Breast epithelium (tissue), 4 donors: ENCODE data around the gene VSIG2. TPM values are rescaled to one million over a fixed set of nuclear protein-coding genes. Genes with fewer than 3 reads are reported as not detected.

Experiments
- DNase-seq, 2 donors: peaks; one replicate each; pipeline ENCODE4 v3.0.0-alpha.2; 2019; ENCODE audit warnings: low spot score in 2 of 2
- H3K27ac ChIP-seq, 2 donors: fragments of 200-600 bp; sonication (generic) in 1 of 2; one replicate each; pipeline ENCODE4 v1.5.1; 2016 to 2019; ENCODE audit warnings: mild to moderate bottlenecking in 1 of 2
- H3K27me3 ChIP-seq, 2 donors: fragments of 200-600 bp; sonication (generic) in 1 of 2; one replicate each; pipeline versions ENCODE4 v1.5.1 to v1.6.0; 2017 to 2019; ENCODE audit warnings: control low read depth in 1 of 2, mild to moderate bottlenecking in 1 of 2
- H3K36me3 ChIP-seq: fragments of 200-600 bp; one replicate; pipeline ENCODE4 v1.5.1; 2019
- H3K4me1 ChIP-seq, 2 donors: fragments of 200-600 bp; sonication (generic); one replicate each; pipeline ENCODE4 v1.5.1; 2016 to 2019; ENCODE audit warnings: control low read depth in 1 of 2
- H3K4me3 ChIP-seq, 3 donors: fragments of 200-600 bp; sonication (generic); 1 replicate in 2 of 3; 2 replicates in 1 of 3; pipeline ENCODE4 v1.5.1; 2016 to 2019; ENCODE audit warnings: mild to moderate bottlenecking in 3 of 3, moderate library complexity in 2 of 3
- H3K9me3 ChIP-seq, 2 donors: fragments of 200-600 bp; sonication (generic) in 1 of 2; one replicate each; pipeline ENCODE4 v1.5.1; 2016 to 2019; ENCODE audit warnings: control low read depth in 1 of 2
- POLR2A ChIP-seq: fragments of 450-650 bp; IDR thresholded peaks from one replicate; pipeline ENCODE4 v1.6.1; 2016; ENCODE audit warnings: antibody characterized with exemption, mild to moderate bottlenecking, moderate library complexity
- POLR2AphosphoS5 ChIP-seq, 3 donors: sonication (generic); formaldehyde crosslinking; IDR thresholded peaks; one replicate each; pipeline ENCODE4 v1.6.1; 2017; ENCODE audit warnings: antibody characterized with exemption in 3 of 3
- intact Hi-C: fragments of 100-400 bp; cut with DNase I; formaldehyde crosslinking; loops from one replicate; pipeline ENCODE4 v1.15.1; 2023; ENCODE audit warnings: low total_unique reads
- total RNA-seq, 3 donors: library from RNA; depleted of rRNA; stranded (reverse); fragments of >200 nt; gene quantifications; one replicate each; pipeline ENCODE4 v1.1.0, GENCODE V29; 2016
- TF ChIP-seq, protein P1 (sequence below), 3 donors: fragments of 450-650 bp; IDR thresholded peaks; one replicate each; pipeline ENCODE4 v1.5.1; 2016 to 2017; ENCODE audit warnings: antibody characterized with exemption in 3 of 3, mild to moderate bottlenecking in 3 of 3, moderate library complexity in 3 of 3

VSIG2 gene
- total RNA-seq, 3 donors from 2014 or later = 8.8 to 20.5 TPM; not detected in 1

DNA sequence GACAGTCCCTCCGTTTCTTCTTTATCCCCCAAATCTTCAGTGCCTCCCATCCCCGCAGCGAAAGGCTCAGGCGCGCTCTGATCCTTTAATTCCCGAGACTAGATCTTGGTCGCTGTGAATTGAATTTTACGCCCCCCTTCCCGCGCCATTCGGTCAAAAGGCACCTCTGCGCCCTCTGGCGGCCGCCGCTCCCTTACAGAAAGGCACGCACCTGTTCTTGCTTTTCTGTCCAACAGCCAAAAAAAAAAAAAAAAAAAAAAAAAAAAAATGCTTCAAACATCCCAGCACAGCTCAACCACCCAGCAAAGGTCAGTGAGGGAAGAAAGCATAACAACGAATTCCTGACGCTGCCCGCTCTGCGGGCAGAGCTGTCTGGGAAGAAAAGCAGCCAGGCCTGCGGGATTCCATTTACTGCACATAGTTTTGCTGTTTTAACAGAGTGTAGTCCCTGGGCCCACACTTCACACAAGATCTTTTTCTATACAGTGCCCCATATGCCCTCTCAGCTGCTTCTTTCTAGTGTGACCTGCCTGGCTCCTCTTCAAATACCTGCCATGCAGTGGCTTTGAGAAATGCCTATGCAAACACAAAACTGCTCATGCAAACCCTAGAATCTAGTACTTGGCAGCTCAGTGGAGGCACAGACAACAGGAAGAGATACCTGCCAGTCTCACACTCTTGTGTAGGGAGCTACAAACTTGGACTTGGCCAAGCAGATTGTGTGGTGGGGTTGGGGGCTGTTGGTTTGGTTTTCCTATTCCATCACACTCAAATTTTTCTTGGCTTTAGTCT is 11.3 kb upstream of the VSIG2 start:
- Histone ChIP-seq H3K4me1 (peaks cover 0 to 8% of the 10 kb centered on the region in 2 donors), H3K9me3 (no peaks in the 10 kb centered on the region), H3K27me3 (peaks cover 0 to 44% of the 10 kb centered on the region in 2 donors), H3K4me3 (peak overlapping the region; percentile 52 to 66 (median 53)), H3K36me3 (no peaks in the 10 kb centered on the region), H3K27ac (peak overlapping the region in 1 of 2 donors; percentile 85)
- peak; percentile 70 to 86 for DNase-seq
- intact Hi-C loops = loop anchor here (10.0 kb wide), 1 partner anchor 89 kb away; the partner anchor contains the start of genes SIAE and SPA17
- TF ChIP-seq, protein P1, sequence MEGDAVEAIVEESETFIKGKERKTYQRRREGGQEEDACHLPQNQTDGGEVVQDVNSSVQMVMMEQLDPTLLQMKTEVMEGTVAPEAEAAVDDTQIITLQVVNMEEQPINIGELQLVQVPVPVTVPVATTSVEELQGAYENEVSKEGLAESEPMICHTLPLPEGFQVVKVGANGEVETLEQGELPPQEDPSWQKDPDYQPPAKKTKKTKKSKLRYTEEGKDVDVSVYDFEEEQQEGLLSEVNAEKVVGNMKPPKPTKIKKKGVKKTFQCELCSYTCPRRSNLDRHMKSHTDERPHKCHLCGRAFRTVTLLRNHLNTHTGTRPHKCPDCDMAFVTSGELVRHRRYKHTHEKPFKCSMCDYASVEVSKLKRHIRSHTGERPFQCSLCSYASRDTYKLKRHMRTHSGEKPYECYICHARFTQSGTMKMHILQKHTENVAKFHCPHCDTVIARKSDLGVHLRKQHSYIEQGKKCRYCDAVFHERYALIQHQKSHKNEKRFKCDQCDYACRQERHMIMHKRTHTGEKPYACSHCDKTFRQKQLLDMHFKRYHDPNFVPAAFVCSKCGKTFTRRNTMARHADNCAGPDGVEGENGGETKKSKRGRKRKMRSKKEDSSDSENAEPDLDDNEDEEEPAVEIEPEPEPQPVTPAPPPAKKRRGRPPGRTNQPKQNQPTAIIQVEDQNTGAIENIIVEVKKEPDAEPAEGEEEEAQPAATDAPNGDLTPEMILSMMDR (IDR thresholded peaks at IDR 0.05) = peak; percentile 60 to 67 (median 65)
- TF ChIP-seq POLR2A (no peak), POLR2AphosphoS5 (IDR thresholded peaks at IDR 0.05) (no peak)

DNA sequence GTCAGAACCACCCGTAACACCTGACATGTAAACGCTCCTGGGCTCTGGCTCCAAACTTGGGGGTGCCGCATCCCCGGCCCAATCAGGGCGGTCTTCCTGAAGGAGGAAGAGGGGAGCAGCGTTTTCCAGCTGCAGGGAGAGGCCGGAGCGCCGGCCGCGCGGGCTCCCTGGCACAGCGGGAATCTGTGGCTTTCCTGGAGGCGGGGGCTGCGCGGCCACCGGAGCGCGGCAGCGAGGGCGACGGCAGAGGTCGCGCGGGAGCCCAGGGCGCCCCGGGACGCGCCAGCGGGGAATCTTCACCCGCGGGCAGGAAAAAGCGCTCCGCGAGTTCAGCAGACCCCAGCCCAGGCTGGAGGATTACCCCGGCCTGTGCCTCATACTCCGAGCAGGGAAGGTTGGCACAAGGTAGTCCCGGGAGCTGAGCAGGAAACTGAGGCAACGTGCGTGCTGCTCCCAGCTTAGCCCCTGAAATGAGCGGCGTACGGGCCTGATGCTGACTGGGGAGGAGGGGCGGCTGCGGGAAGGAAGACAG is 10.6 kb upstream of the VSIG2 start:
- Histone ChIP-seq H3K4me1 (peaks cover 0 to 8% of the 10 kb centered on the region in 2 donors), H3K27ac (peak overlapping the region in 1 of 2 donors; percentile 85)
- intact Hi-C loops = loop anchor here (10.0 kb wide), 1 partner anchor 88 kb away; the partner anchor contains the start of genes SIAE and SPA17

DNA sequence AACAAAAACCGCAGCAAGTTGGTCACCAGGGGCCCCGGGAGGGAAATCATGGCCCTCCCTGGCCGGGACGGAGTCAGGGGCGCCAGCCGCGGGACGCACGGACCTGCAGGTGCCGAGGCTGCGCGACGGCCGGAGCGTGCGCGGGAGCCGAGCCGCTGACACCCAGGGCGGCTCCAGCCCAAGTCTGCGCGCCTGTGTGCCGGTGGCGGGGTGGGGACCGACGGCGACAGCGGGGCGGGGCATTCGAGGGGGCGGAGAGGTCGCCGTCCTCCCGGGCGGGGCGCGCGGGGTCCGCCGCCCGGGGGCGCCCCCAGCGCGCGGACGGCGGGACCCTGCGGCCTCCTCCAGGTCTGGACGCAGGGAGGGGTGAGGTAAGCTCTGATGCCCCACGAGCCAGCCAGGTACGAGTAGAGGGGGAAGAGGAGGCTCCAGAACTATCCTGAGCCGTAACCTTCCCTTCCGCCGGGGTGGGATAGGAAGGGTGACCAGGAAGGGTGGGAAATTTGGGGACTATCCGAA is 10.1 kb upstream of the VSIG2 start, which contains the start of gene ESAM:
TSS of gene ESAM (minus strand) at position 186 of the 519 bp plus-strand sequence. CDS start at position 50, 136 bp downstream.
- no peak for TF ChIP-seq POLR2AphosphoS5 (IDR thresholded peaks at IDR 0.05)
- TF ChIP-seq, protein P1 (IDR thresholded peaks at IDR 0.05) = no peak
- no peak for TF ChIP-seq POLR2A
- Histone ChIP-seq H3K27me3 (peaks cover 0 to 55% of the 10 kb centered on the region in 2 donors), H3K36me3 (no peaks in the 10 kb centered on the region), H3K9me3 (no peaks in the 10 kb centered on the region), H3K27ac (peak within 1 kb of the TSS; percentile 60 to 85), H3K4me1 (peaks cover 0 to 8% of the 10 kb centered on the region in 2 donors), H3K4me3 (peak within 1 kb of the TSS; percentile 52 to 66 (median 53))
- DNase-seq = no peak
- intact Hi-C loops = loop anchor here (10.0 kb wide), 1 partner anchor 87 kb away; the partner anchor contains the start of genes SIAE and SPA17

More for the DNA sequence above, 10.6 kb upstream of the VSIG2 start:
- Histone ChIP-seq H3K27me3 (peaks cover 0 to 51% of the 10 kb centered on the region in 2 donors), H3K4me3 (peak overlapping the region; percentile 52 to 66 (median 53)), H3K9me3 (no peaks in the 10 kb centered on the region), H3K36me3 (no peaks in the 10 kb centered on the region)
- TF ChIP-seq, protein P1 (IDR thresholded peaks at IDR 0.05) = no peak
- TF ChIP-seq POLR2A (no peak), POLR2AphosphoS5 (IDR thresholded peaks at IDR 0.05) (no peak)
- DNase-seq = no peak

DNA sequence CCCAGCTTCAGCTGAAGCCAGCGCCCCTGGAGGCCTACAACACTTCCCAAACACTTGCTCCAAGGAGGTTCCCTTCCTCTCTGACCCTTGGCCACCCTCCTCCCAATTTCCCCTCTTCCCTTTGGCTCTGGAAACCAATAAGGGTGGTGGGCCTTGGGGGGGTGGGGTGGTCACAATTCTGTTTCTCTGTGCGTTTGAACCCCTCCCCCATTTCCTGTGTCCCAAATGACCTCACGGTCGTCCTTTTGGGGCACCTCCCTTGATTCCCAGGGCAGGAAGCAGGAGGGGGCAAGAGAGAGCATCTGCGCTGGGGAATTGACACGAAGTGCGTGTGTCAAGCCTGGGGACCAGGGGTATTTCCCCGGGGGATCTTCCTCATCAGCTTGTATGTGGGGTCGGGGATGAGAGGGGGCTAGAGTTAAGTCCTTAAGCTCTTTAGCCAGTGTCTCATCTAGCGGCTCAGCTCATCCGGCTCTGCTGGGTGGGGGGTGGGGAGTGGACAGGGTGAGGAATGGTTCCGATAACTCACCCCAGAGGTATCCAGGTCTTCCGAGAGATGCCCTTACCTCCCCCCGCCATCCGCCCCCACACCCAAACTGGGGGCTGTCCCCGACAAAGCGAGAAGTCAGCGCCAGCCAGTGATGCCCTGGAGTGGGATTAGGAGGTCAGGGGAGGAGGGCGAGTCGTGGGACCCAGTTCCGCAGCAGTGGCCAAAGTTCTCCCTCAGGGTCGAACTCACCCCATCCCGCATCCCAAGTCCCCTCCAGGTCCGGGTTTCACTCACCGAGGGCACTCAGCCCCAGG is 9.4 kb upstream of the VSIG2 start:
- Histone ChIP-seq H3K36me3 (no peaks in the 10 kb centered on the region), H3K27ac (peak overlapping the region; percentile 60 to 85), H3K9me3 (no peaks in the 10 kb centered on the region), H3K4me3 (peak overlapping the region; percentile 52 to 66 (median 53)), H3K4me1 (peaks cover 0 to 8% of the 10 kb centered on the region in 2 donors), H3K27me3 (peaks cover 0 to 60% of the 10 kb centered on the region in 2 donors)
- DNase-seq = no peak
- intact Hi-C loops = loop anchor here (10.0 kb wide), 1 partner anchor 87 kb away; the partner anchor contains the start of genes SIAE and SPA17
- TF ChIP-seq, protein P1 (IDR thresholded peaks at IDR 0.05) = no peak
- TF ChIP-seq POLR2AphosphoS5 (IDR thresholded peaks at IDR 0.05) = no peak
- no peak for TF ChIP-seq POLR2A
